H9 (cell line): ENCODE measurements around the gene PRF1. TPM values are rescaled to one million over a fixed set of nuclear protein-coding genes. Genes with fewer than 3 reads are reported as not detected.

Experiments used
- DNase-seq: peaks from one replicate; pipeline ENCODE4 v3.0.0-alpha.2; 2017
- H2AFZ ChIP-seq: one replicate; pipeline ENCODE4 v1.6.1; 2013; ENCODE audit warnings: mild to moderate bottlenecking, low read length, control low read depth, moderate library complexity
- H2AK5ac ChIP-seq: 2 replicates; pipeline ENCODE4 v1.6.1; 2013; ENCODE audit warnings: low read length, control low read depth, mixed read lengths; ENCODE audit not compliant: insufficient read length
- H2BK120ac ChIP-seq: one replicate; pipeline ENCODE4 v1.6.1; 2013; ENCODE audit warnings: low read depth, mild to moderate bottlenecking, low read length, control low read depth, inconsistent platforms; ENCODE audit not compliant: poor library complexity, severe bottlenecking
- H2BK12ac ChIP-seq: 2 replicates; pipeline ENCODE4 v1.6.1; 2013; ENCODE audit warnings: low read length, control low read depth, mixed read lengths, low read depth; ENCODE audit not compliant: insufficient read length
- H2BK15ac ChIP-seq: 2 replicates; pipeline ENCODE4 v1.6.1; 2013; ENCODE audit warnings: low read depth, low read length, control low read depth
- H2BK20ac ChIP-seq: one replicate; pipeline ENCODE4 v1.6.1; 2013; ENCODE audit warnings: low read depth, mild to moderate bottlenecking, low read length, control low read depth, inconsistent platforms; ENCODE audit not compliant: poor library complexity, severe bottlenecking
- H2BK5ac ChIP-seq: 2 replicates; pipeline ENCODE4 v1.6.1; 2013; ENCODE audit warnings: low read length, control low read depth, mixed read lengths; ENCODE audit not compliant: insufficient read length
- H3K14ac ChIP-seq: 2 replicates; pipeline ENCODE4 v1.6.1; 2013; ENCODE audit warnings: low read length, control low read depth; ENCODE audit not compliant: insufficient read depth
- H3K18ac ChIP-seq: 2 replicates; pipeline ENCODE4 v1.6.1; 2013; ENCODE audit warnings: low read depth, mild to moderate bottlenecking, mixed read lengths, low read length, control low read depth; ENCODE audit not compliant: insufficient read length
- H3K23ac ChIP-seq: 2 replicates; pipeline ENCODE4 v1.6.1; 2013; ENCODE audit warnings: low read length, control low read depth, mixed read lengths, low read depth; ENCODE audit not compliant: insufficient read length
- H3K23me2 ChIP-seq: 2 replicates; pipeline ENCODE4 v1.6.1; 2013; ENCODE audit warnings: low read depth, mild to moderate bottlenecking, mixed read lengths, low read length, control low read depth; ENCODE audit not compliant: insufficient read length, poor library complexity, severe bottlenecking
- H3K27ac ChIP-seq: 2 replicates; pipeline ENCODE4 v1.5.1; 2013; ENCODE audit warnings: low read length, control low read depth, mixed read lengths, low read depth; ENCODE audit not compliant: insufficient read length
- H3K27me3 ChIP-seq: 2 replicates; pipeline ENCODE4 v1.6.1; 2013; ENCODE audit warnings: low read length, control low read depth, inconsistent platforms; ENCODE audit not compliant: insufficient read depth
- H3K4ac ChIP-seq: 2 replicates; pipeline ENCODE4 v1.6.1; 2013; ENCODE audit warnings: low read depth, mild to moderate bottlenecking, control low read depth, inconsistent platforms, low read length, moderate library complexity
- H3K4me1 ChIP-seq: 2 replicates; pipeline ENCODE4 v1.6.1; 2013; ENCODE audit warnings: low read length, control low read depth, inconsistent platforms; ENCODE audit not compliant: insufficient read depth
- H3K4me2 ChIP-seq: 2 replicates; pipeline ENCODE4 v1.6.1; 2013; ENCODE audit warnings: low read length, control low read depth, mixed read lengths; ENCODE audit not compliant: insufficient read length, insufficient read depth
- H3K56ac ChIP-seq: 2 replicates; pipeline ENCODE4 v1.6.1; 2013; ENCODE audit warnings: low read depth, mild to moderate bottlenecking, mixed read lengths, low read length, control low read depth; ENCODE audit not compliant: insufficient read length
- H3K79me1 ChIP-seq: 2 replicates; pipeline ENCODE4 v1.6.1; 2013; ENCODE audit warnings: low read depth, mild to moderate bottlenecking, moderate library complexity, low read length, control low read depth, inconsistent platforms; ENCODE audit not compliant: insufficient read depth, poor library complexity, severe bottlenecking
- H3K79me2 ChIP-seq: 2 replicates; pipeline ENCODE4 v1.6.1; 2013; ENCODE audit warnings: low read length, control low read depth, inconsistent platforms; ENCODE audit not compliant: insufficient read depth
- H3K9ac ChIP-seq: 2 replicates; pipeline ENCODE4 v1.6.1; 2013; ENCODE audit warnings: low read length, control low read depth, mixed read lengths; ENCODE audit not compliant: insufficient read length; ENCODE audit errors: extremely low read depth
- H3K9me3 ChIP-seq: one replicate; pipeline ENCODE4 v1.6.1; 2013; ENCODE audit warnings: low read depth, low read length, inconsistent platforms; ENCODE audit not compliant: control insufficient read depth
- H3T11ph ChIP-seq: one replicate; pipeline ENCODE4 v1.6.1; 2013; ENCODE audit warnings: mild to moderate bottlenecking, low read length, control low read depth, inconsistent platforms
- H4K20me1 ChIP-seq: one replicate; pipeline ENCODE4 v1.6.1; 2013; ENCODE audit not compliant: control insufficient read depth, insufficient read length, insufficient read depth
- H4K5ac ChIP-seq: 2 replicates; pipeline ENCODE4 v1.6.1; 2013; ENCODE audit warnings: low read depth, mild to moderate bottlenecking, mixed read lengths, low read length, control low read depth; ENCODE audit not compliant: insufficient read length
- H4K8ac ChIP-seq: replicated peaks from 2 replicates; pipeline ENCODE4 v1.6.1; 2013; ENCODE audit warnings: low read length, control low read depth, mixed read lengths, low read depth; ENCODE audit not compliant: insufficient read length
- H4K91ac ChIP-seq: 2 replicates; pipeline ENCODE4 v1.6.1; 2013; ENCODE audit warnings: low read depth, mild to moderate bottlenecking, moderate library complexity, mixed read lengths, low read length, control low read depth; ENCODE audit not compliant: insufficient read length
- H3K27ac Mint-ChIP-seq, 3 experiments: 2 replicates in 2 of 3; 3 replicates in 1 of 3; pipeline ENCODE4 v1.8.0; 2020 to 2021; ENCODE audit warnings: mixed read lengths in 3 of 3, mild to moderate bottlenecking in 1 of 3, moderate library complexity in 1 of 3
- H3K27me3 Mint-ChIP-seq: 2 replicates; pipeline ENCODE4 v1.8.0; 2021; ENCODE audit warnings: low read depth, mild to moderate bottlenecking, moderate library complexity, mixed read lengths
- H3K36me3 Mint-ChIP-seq, 3 experiments: 2 replicates in 2 of 3; 3 replicates in 1 of 3; pipeline ENCODE4 v1.8.0; 2020 to 2021; ENCODE audit warnings: low read depth in 3 of 3, mixed read lengths in 3 of 3; ENCODE audit not compliant: insufficient read depth in 1 of 3
- H3K4me1 Mint-ChIP-seq, 2 experiments: 2 replicates each; pipeline ENCODE4 v1.8.0; 2020; ENCODE audit warnings: mixed read lengths in 2 of 2
- H3K4me3 Mint-ChIP-seq, 2 experiments: 2 replicates in 1 of 2; 3 replicates in 1 of 2; pipeline ENCODE4 v1.8.0; 2020 to 2021; ENCODE audit warnings: mild to moderate bottlenecking in 2 of 2, mixed read lengths in 2 of 2, moderate library complexity in 1 of 2
- H3K9me3 Mint-ChIP-seq, 2 experiments: 2 replicates in 1 of 2; 3 replicates in 1 of 2; pipeline ENCODE4 v1.8.0; 2020; ENCODE audit warnings: mild to moderate bottlenecking in 2 of 2, mixed read lengths in 2 of 2, moderate library complexity in 1 of 2
- WGBS: extraction: QIAGEN DNeasy Blood & Tissue Kit; methylation state at CpG from one replicate; pipeline ENCODE4 v1.1.7; 2013; ENCODE audit warnings: missing lambda C conversion rate, low lambda C conversion rate, mixed read lengths; ENCODE audit not compliant: insufficient read length; ENCODE audit errors: extremely low coverage; 5-methylcytosine and 5-hydroxymethylcytosine counted together
- total RNA-seq: library from RNA; stranded (reverse); gene quantifications from 2 replicates; pipeline ENCODE4 v1.2.1, GENCODE V29; 2021
- TF ChIP-seq, protein P1 (sequence below): fragments of 200-600 bp; sonication (generic); conservative IDR thresholded peaks from 3 replicates; pipeline ENCODE4 v1.8.0; 2021; ENCODE audit warnings: antibody characterized with exemption, mild to moderate bottlenecking

PRF1 gene
- total RNA-seq, 1 experiment from 2014 or later, result not detected

- no peak overlapping the region for H4K5ac ChIP-seq
- no peak overlapping the region for H3T11ph ChIP-seq
- no peak overlapping the region for H3K23ac ChIP-seq
- H3K18ac ChIP-seq, result no peak overlapping the region
- no peaks in the 10 kb centered on the region for H3K23me2 ChIP-seq
- H4K91ac ChIP-seq, result no peak overlapping the region
- no peaks in the 10 kb centered on the region for H3K79me2 ChIP-seq
- no peak overlapping the region for H3K4me2 ChIP-seq
- DNase-seq, result no peak
- no peaks in the 10 kb centered on the region for H3K4me1 Mint-ChIP-seq
- no peak overlapping the region for H3K9ac ChIP-seq
- no peak overlapping the region for H4K8ac ChIP-seq
- no peak overlapping the region for H2AFZ ChIP-seq
- H3K27ac Mint-ChIP-seq, result no peak overlapping the region; a peak in 1 of 7 replicates
- H3K56ac ChIP-seq, result no peak overlapping the region
- TF ChIP-seq, protein P1, sequence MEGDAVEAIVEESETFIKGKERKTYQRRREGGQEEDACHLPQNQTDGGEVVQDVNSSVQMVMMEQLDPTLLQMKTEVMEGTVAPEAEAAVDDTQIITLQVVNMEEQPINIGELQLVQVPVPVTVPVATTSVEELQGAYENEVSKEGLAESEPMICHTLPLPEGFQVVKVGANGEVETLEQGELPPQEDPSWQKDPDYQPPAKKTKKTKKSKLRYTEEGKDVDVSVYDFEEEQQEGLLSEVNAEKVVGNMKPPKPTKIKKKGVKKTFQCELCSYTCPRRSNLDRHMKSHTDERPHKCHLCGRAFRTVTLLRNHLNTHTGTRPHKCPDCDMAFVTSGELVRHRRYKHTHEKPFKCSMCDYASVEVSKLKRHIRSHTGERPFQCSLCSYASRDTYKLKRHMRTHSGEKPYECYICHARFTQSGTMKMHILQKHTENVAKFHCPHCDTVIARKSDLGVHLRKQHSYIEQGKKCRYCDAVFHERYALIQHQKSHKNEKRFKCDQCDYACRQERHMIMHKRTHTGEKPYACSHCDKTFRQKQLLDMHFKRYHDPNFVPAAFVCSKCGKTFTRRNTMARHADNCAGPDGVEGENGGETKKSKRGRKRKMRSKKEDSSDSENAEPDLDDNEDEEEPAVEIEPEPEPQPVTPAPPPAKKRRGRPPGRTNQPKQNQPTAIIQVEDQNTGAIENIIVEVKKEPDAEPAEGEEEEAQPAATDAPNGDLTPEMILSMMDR, result no peak
- no peak overlapping the region for H2BK15ac ChIP-seq
- no peak overlapping the region for H2BK5ac ChIP-seq
- WGBS, result no CpG with 5 or more reads among the region's 7 CpGs
- H2BK20ac ChIP-seq, result no peak overlapping the region
- H3K9me3 Mint-ChIP-seq, result no peaks in the 10 kb centered on the region
- H3K4me1 ChIP-seq, result no peaks in the 10 kb centered on the region
- H3K36me3 Mint-ChIP-seq, result peaks cover 0 to 6% (median 0%) of the 10 kb centered on the region in 3 experiments; a peak in 3 of 7 replicates
- H3K27ac ChIP-seq, result no peak overlapping the region
- no peaks in the 10 kb centered on the region for H4K20me1 ChIP-seq
- no peaks in the 10 kb centered on the region for H3K27me3 Mint-ChIP-seq
- H3K4ac ChIP-seq, result no peak overlapping the region
- H2AK5ac ChIP-seq, result no peak overlapping the region
- no peak overlapping the region for H3K14ac ChIP-seq
- no peak overlapping the region for H2BK120ac ChIP-seq
- H3K4me3 Mint-ChIP-seq, result no peak overlapping the region
- H2BK12ac ChIP-seq, result no peak overlapping the region
- H3K79me1 ChIP-seq, result no peaks in the 10 kb centered on the region
- no peaks in the 10 kb centered on the region for H3K9me3 ChIP-seq
- no peaks in the 10 kb centered on the region for H3K27me3 ChIP-seq
Measured at GRCh38 chr10:70568781-70569495, 33.6 kb downstream of the PRF1 start.
